Uterus (tissue), 4 donors: Measurements from ENCODE around the gene RFX8. TPM values are rescaled to one million over a fixed set of nuclear protein-coding genes. Genes with fewer than 3 reads are reported as not detected.
"Not testable (repeated sequence)": the region's sequence is repeated elsewhere in the genome, so short reads cannot be mapped to it uniquely, and the experiment has no call there.

Experiments
- DNase-seq, 2 donors: peaks; one replicate each; pipeline ENCODE4 v3.0.0-alpha.2; 2019 to 2020
- H3K27ac ChIP-seq, 2 donors: fragments of 200-600 bp; sonication (generic); 1 replicate in 1 of 2; 2 replicates in 1 of 2; pipeline ENCODE4 v1.5.1; 2016 to 2018
- H3K27me3 ChIP-seq, 2 donors: fragments of 200-600 bp; sonication (generic); one replicate each; pipeline ENCODE4 v1.5.1; 2018 to 2019; ENCODE audit warnings: control low read depth in 1 of 2
- H3K36me3 ChIP-seq, 2 donors: fragments of 200-600 bp; sonication (generic); one replicate each; pipeline ENCODE4 v1.5.1; 2019; ENCODE audit warnings: control low read depth in 1 of 2
- H3K4me1 ChIP-seq, 2 donors: fragments of 200-600 bp; sonication (generic); one replicate each; pipeline ENCODE4 v1.5.1; 2018 to 2019; ENCODE audit warnings: control low read depth in 1 of 2
- H3K4me3 ChIP-seq, 2 donors: fragments of 200-600 bp; sonication (generic); 1 replicate in 1 of 2; 2 replicates in 1 of 2; pipeline ENCODE4 v1.5.1; 2018 to 2019; ENCODE audit warnings: mild to moderate bottlenecking in 1 of 2
- H3K9me3 ChIP-seq, 2 donors: fragments of 200-600 bp; sonication (generic); one replicate each; pipeline ENCODE4 v1.5.1; 2019; ENCODE audit warnings: control low read depth in 1 of 2
- POLR2A ChIP-seq, 2 donors: fragments of 450-650 bp; IDR thresholded peaks; one replicate each; pipeline ENCODE4 v1.6.1; 2016; ENCODE audit warnings: antibody characterized with exemption in 2 of 2, mild to moderate bottlenecking in 1 of 2, moderate library complexity in 1 of 2
- intact Hi-C: fragments of 100-400 bp; cut with DNase I; formaldehyde crosslinking; loops from one replicate; pipeline ENCODE4 v1.15.1; 2023; ENCODE audit warnings: low total_unique reads
- total RNA-seq, 4 donors: library from RNA; depleted of rRNA in 3 of 4; stranded (reverse); fragments of >200 nt in 3 of 4; gene quantifications; one replicate each; pipeline versions ENCODE4 v1.1.0 to v1.2.4, GENCODE V29; 2014 to 2023
- TF ChIP-seq, protein P1 (sequence below), 4 experiments: fragments of 200-600 bp in 2 of 4; fragments of 450-650 bp in 2 of 4; sonication (generic) in 2 of 4; IDR thresholded peaks; one replicate each; pipeline ENCODE4 v1.5.1; 2016 to 2019; ENCODE audit warnings: antibody characterized with exemption in 4 of 4, mild to moderate bottlenecking in 2 of 4, moderate library complexity in 1 of 4
- donor health status: DM: yes; HTN: yes; CAD: no.

The RFX8 gene
- total RNA-seq, 4 donors from 2014 or later, result 0.51 to 1.4 (median 1.1) TPM; not detected in 1

DNA sequence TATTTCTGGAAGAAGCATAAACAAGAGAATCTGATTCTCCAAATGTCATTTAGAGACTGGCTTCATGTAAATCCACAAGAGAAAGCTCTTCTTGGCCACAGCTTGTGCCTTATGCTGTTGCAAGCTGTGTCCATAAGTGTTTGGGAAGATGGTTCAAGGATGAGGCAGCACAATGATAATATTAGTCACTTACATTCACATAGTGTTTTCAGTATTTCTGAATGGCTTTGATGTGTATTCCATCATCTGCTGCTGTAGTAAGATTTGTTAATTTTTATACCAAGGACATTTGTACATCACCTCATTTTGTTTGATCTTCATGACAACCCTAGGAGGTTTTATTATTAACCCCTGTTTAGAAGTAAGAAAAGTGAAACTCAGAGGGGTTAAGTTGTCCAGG is 117.5 kb downstream of the RFX8 start:
- Histone ChIP-seq H3K4me1 (no peaks in the 10 kb centered on the region), H3K4me3 (no peak overlapping the region), H3K27ac (no peak overlapping the region), H3K9me3 (no peaks in the 10 kb centered on the region), H3K36me3 (no peaks in the 10 kb centered on the region), H3K27me3 (no peaks in the 10 kb centered on the region)
- DNase-seq, result no peak
- intact Hi-C loops, result no loop called here
- TF ChIP-seq, protein P1, sequence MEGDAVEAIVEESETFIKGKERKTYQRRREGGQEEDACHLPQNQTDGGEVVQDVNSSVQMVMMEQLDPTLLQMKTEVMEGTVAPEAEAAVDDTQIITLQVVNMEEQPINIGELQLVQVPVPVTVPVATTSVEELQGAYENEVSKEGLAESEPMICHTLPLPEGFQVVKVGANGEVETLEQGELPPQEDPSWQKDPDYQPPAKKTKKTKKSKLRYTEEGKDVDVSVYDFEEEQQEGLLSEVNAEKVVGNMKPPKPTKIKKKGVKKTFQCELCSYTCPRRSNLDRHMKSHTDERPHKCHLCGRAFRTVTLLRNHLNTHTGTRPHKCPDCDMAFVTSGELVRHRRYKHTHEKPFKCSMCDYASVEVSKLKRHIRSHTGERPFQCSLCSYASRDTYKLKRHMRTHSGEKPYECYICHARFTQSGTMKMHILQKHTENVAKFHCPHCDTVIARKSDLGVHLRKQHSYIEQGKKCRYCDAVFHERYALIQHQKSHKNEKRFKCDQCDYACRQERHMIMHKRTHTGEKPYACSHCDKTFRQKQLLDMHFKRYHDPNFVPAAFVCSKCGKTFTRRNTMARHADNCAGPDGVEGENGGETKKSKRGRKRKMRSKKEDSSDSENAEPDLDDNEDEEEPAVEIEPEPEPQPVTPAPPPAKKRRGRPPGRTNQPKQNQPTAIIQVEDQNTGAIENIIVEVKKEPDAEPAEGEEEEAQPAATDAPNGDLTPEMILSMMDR (IDR thresholded peaks at IDR 0.05), result no peak
- no peak for TF ChIP-seq POLR2A (IDR thresholded peaks at IDR 0.05)

DNA sequence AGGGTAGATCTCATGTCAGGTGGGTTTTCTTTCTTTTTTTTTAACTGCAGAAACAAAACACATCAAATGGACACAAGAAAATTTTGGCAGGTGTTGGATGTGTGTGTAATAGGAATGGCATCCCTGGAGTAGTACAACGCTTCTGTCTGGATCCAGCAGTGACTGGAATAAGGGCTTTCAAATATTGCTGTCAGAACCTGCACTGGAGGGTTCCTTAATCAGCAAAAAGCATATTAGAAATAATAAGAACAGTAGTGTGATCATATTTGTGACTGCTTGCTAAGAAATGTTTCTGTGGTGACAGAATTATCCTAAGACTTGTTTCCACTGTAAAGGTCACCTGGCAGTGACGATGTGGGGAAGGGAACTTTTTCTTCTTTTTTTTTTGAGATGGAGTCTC is 118.4 kb downstream of the RFX8 start:
- intact Hi-C loops, result no loop called here
- no peaks in the 10 kb centered on the region for H3K4me1 ChIP-seq
- no peaks in the 10 kb centered on the region for H3K9me3 ChIP-seq
- TF ChIP-seq POLR2A (IDR thresholded peaks at IDR 0.05), result no peak
- TF ChIP-seq, protein P1 (IDR thresholded peaks at IDR 0.05), result no peak
- H3K4me3 ChIP-seq, result no peak overlapping the region
- no peak overlapping the region for H3K27ac ChIP-seq
- no peak for DNase-seq
- H3K27me3 ChIP-seq, result no peaks in the 10 kb centered on the region
- no peaks in the 10 kb centered on the region for H3K36me3 ChIP-seq

DNA sequence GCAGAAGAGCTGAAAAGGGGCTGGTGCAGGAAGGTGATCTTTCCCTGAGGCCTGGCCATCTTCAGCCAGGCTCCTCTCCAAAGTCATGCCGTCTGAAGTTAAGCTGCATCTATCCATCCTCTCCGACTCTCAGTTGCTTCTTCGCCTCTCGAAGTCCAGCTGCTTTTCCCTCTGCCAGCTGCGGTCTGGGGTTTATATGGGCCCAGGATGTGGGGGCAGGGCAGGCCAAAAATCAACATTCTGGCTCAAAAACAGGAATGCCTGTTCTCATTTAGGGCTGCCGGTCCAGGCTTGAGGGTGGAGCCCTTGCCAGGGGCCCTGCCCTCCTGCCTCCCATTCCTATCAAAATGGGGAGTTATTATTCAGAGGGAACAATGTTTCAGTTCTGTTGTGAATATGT is 118.9 kb downstream of the RFX8 start:
- intact Hi-C loops, result no loop called here
- Histone ChIP-seq H3K27me3 (no peaks in the 10 kb centered on the region), H3K27ac (no peak overlapping the region), H3K4me3 (no peak overlapping the region), H3K36me3 (no peaks in the 10 kb centered on the region), H3K4me1 (no peaks in the 10 kb centered on the region), H3K9me3 (no peaks in the 10 kb centered on the region)
- no peak for DNase-seq
- TF ChIP-seq POLR2A (IDR thresholded peaks at IDR 0.05), result no peak
- TF ChIP-seq, protein P1 (IDR thresholded peaks at IDR 0.05), result no peak

DNA sequence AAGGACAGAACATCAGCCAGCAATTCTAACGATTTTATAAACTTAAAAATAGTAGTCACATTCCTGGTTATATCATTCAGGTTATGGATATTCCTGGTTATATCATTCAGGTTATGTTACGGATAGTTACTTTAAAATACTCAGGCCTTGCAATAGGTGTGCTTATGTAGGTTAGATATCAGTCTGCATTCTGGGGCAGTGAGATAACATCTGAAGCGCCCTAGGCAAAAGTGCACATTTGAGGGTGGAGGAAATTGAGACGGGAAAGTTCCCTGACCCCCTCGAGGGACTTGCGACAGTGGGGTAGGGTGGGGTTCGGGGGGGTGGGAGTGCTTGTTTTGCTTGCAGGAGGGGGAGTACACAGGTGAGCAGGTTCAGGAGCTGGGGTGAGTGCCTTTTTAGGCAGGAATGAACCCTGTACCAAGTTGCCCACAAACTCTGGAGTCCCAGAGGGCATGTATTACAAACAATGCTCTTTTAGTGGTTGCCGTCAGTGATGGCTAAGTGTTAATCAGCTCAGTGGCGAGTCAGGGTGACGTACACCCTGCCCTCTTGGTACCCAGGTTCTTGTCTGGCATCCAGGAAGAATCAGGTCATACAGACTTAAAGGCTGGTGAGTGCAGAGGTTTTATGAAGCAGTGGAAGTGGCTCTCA is 119.4 kb downstream of the RFX8 start:
- Histone ChIP-seq H3K36me3 (no peaks in the 10 kb centered on the region), H3K4me3 (no peak overlapping the region), H3K27me3 (no peaks in the 10 kb centered on the region), H3K9me3 (no peaks in the 10 kb centered on the region), H3K27ac (no peak overlapping the region), H3K4me1 (no peaks in the 10 kb centered on the region)
- intact Hi-C loops, result no loop called here
- no peak for DNase-seq
- TF ChIP-seq POLR2A (IDR thresholded peaks at IDR 0.05), result no peak
- TF ChIP-seq, protein P1 (IDR thresholded peaks at IDR 0.05), result no peak

DNA sequence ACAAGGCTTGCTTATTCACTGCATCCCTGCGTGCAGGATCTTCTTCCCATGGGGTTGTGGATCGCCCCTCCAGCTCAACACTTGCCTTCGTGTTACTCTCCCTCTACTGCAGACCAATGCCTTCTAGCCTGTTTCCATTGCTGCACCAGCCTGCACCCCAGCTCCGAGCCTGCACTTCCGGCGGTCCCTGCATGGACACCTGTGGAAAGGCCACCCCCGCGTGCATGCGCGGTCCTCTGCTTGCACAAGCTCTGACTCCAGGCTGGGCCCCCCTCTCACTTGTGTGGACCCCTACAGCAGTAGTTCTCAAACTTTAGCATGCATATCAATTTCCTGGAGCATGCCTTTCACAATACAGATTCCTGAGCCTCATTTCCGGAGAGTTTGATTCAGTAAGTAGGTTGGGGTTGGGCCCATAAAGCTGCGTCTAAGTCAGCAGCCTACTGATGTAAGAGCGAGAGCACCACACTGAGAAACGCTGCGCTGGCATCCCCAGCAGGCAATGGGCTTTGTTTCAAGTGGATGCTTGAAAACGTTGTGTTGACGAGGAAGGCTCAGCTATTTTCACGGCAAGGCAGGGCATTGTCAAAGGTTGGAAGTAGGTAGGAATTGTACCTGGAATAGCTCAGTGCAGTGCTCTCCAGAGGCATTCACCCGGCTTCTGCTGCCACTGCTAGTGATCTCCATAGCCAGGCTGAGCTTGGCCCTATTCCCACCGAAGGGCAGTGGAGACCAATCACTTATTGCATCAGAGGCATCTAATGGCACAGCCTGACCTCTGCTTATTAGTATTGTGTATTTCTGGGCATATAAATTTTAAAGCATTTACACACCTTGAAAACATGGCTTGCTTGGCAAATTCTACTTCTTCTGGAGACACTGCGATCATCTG is 120.2 kb downstream of the RFX8 start:
- Histone ChIP-seq H3K27me3 (no peaks in the 10 kb centered on the region), H3K4me1 (no peaks in the 10 kb centered on the region), H3K4me3 (no peak overlapping the region), H3K36me3 (no peaks in the 10 kb centered on the region), H3K9me3 (no peaks in the 10 kb centered on the region), H3K27ac (no peak overlapping the region)
- no peak for DNase-seq
- TF ChIP-seq, protein P1 (IDR thresholded peaks at IDR 0.05), result no peak
- TF ChIP-seq POLR2A (IDR thresholded peaks at IDR 0.05), result no peak
- intact Hi-C loops, result no loop called here

DNA sequence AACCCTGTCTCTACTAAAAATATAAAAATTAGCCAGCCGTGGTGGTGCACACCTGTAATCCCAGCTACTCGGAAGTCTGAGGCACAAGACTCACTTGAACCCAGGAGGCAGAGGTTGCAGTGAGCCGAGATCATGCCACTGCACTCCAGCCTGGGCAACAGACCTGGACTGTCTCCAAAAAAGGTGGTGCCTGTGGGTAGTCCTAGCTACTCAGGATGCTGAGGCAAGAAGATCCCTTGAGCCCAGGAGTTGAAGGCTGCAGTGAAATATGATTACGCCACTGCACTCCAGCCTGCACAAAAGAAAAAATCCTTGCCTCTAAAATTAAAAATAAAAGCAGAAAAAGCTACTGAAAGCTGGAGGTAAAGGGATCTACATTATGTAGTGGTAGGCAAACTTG is 122.3 kb downstream of the RFX8 start:
- H3K36me3 ChIP-seq, H3K4me3 ChIP-seq, H3K4me1 ChIP-seq, H3K27ac ChIP-seq, H3K27me3 ChIP-seq, H3K9me3 ChIP-seq, DNase-seq, intact Hi-C loops: not testable (repeated sequence)
